ENCODE data around the gene ZNF436.

GRCh38 chr1:23367791-23368561 lies 1.7 kb downstream of the ZNF436 start:
- TF ChIP-seq CTCF (IDR thresholded peaks at IDR 0.05; ENCODE audit: extremely low read depth in 1 of 2, insufficient read depth in 1 of 2, low read depth in 1 of 2, low read length in 2 of 2) (no peak), POLR2A (IDR thresholded peaks at IDR 0.05; ENCODE audit: low read depth, low read length) (no peak), POLR2AphosphoS5 (IDR thresholded peaks at IDR 0.05; ENCODE audit: insufficient read depth, low read depth, low read length) (peak; percentile 62), MYC (IDR thresholded peaks at IDR 0.05; ENCODE audit: low read depth, low read length) (no peak), JUN (IDR thresholded peaks at IDR 0.05; ENCODE audit: borderline replicate concordance, insufficient read depth, insufficient read length, low read depth) (no peak), MAX (IDR thresholded peaks at IDR 0.05; ENCODE audit: insufficient read depth, insufficient read length) (no peak), EZH2 (IDR thresholded peaks at IDR 0.05; ENCODE audit: borderline replicate concordance, low read depth, low read length, severe bottlenecking) (no peak)
